KMS-11 (cell line): ENCODE data around the gene UPK3BL2.
"Not testable (repeated sequence)": the region's sequence is repeated elsewhere in the genome, so short reads cannot be mapped to it uniquely, and the experiment has no call there.

Source experiments
- H2AFZ ChIP-seq: fragments of 200-600 bp; sonication (generic); 2 replicates; pipeline ENCODE4 v1.6.1; 2016; ENCODE audit warnings: antibody characterized with exemption, mixed run types, low read depth
- H3K27ac ChIP-seq: fragments of 200-600 bp; sonication (generic); 2 replicates; pipeline ENCODE4 v1.6.1; 2016; ENCODE audit warnings: mild to moderate bottlenecking, mixed run types
- H3K27me3 ChIP-seq: fragments of 200-600 bp; sonication (generic); 2 replicates; pipeline ENCODE4 v1.6.1; 2017; ENCODE audit warnings: mild to moderate bottlenecking, low read depth, mixed run types, moderate library complexity; ENCODE audit not compliant: insufficient read depth
- H3K36me3 ChIP-seq: fragments of 200-600 bp; sonication (generic); 2 replicates; pipeline ENCODE4 v1.6.1; 2017; ENCODE audit warnings: mild to moderate bottlenecking, mixed run types; ENCODE audit not compliant: insufficient read depth
- H3K4me1 ChIP-seq: fragments of 200-600 bp; sonication (generic); 2 replicates; pipeline ENCODE4 v1.6.1; 2016; ENCODE audit warnings: mild to moderate bottlenecking, low read depth, mixed run types; ENCODE audit not compliant: poor library complexity, severe bottlenecking
- H3K4me2 ChIP-seq: fragments of 200-600 bp; sonication (generic); 2 replicates; pipeline ENCODE4 v1.7.0; 2016; ENCODE audit warnings: mild to moderate bottlenecking, mixed run types
- H3K4me3 ChIP-seq: fragments of 200-600 bp; sonication (generic); IDR thresholded peaks from 2 replicates; pipeline ENCODE4 v1.6.1; 2017; ENCODE audit warnings: low read depth, low read length, mixed read lengths; ENCODE audit not compliant: insufficient read depth
- H3K79me2 ChIP-seq: fragments of 200-600 bp; sonication (generic); 2 replicates; pipeline ENCODE4 v1.6.1; 2016; ENCODE audit warnings: low read depth, mixed run types; ENCODE audit not compliant: insufficient read depth
- H3K9ac ChIP-seq: fragments of 200-600 bp; sonication (generic); 2 replicates; pipeline ENCODE4 v1.6.1; 2016; ENCODE audit warnings: mild to moderate bottlenecking, mixed run types
- H4K20me1 ChIP-seq: fragments of 200-600 bp; sonication (generic); 2 replicates; pipeline ENCODE4 v1.6.1; 2016; ENCODE audit warnings: mild to moderate bottlenecking, mixed run types; ENCODE audit not compliant: insufficient read depth
- CTCF ChIP-seq: fragments of 200-600 bp; sonication (generic); conservative IDR thresholded peaks from 2 replicates; pipeline ENCODE4 v1.6.1; 2017; ENCODE audit warnings: low read depth, mild to moderate bottlenecking, antibody characterized with exemption, low read length, moderate library complexity, mixed read lengths

UPK3BL2 gene

GRCh38 chr7:102572261-102573239, 29.1 kb upstream of the UPK3BL2 start, which contains the start of gene POLR2J3:
POLR2J3 (minus strand) TSS chr7:102572583; CDS start chr7:102572521, 62 bp downstream.
- peak within 1 kb of the TSS; percentile 61; the same call in 1 of the 2 replicates for H3K9ac ChIP-seq
- not testable (repeated sequence) for H3K27me3 ChIP-seq, H3K4me3 ChIP-seq, H2AFZ ChIP-seq, H3K79me2 ChIP-seq, H3K27ac ChIP-seq, H3K4me2 ChIP-seq, H3K4me1 ChIP-seq, H4K20me1 ChIP-seq, H3K36me3 ChIP-seq
- TF ChIP-seq CTCF, result 0 out of 2 replicates have a peak, but pooled peaks have one; percentile 17

- not testable (repeated sequence) for H3K4me3 ChIP-seq, H3K27me3 ChIP-seq, H3K36me3 ChIP-seq, H3K4me1 ChIP-seq, H3K9ac ChIP-seq, H3K27ac ChIP-seq, H3K4me2 ChIP-seq, H3K79me2 ChIP-seq, H2AFZ ChIP-seq, H4K20me1 ChIP-seq
Observed at GRCh38 chr7:102568620-102569019, 25.1 kb upstream of the UPK3BL2 start.

GRCh38 chr7:102550808-102551422, 7.4 kb upstream of the UPK3BL2 start, which contains the start of gene SPDYE2:
SPDYE2 (plus strand) TSS chr7:102551226; CDS start chr7:102553256, 2,030 bp downstream.
- H3K79me2 ChIP-seq, H3K4me2 ChIP-seq, H3K4me1 ChIP-seq: not testable (repeated sequence)

GRCh38 chr7:102546353-102546752, 2.9 kb upstream of the UPK3BL2 start:
- H3K79me2 ChIP-seq, H2AFZ ChIP-seq, H3K27ac ChIP-seq, H3K4me2 ChIP-seq, H3K27me3 ChIP-seq, H4K20me1 ChIP-seq, H3K36me3 ChIP-seq, H3K4me1 ChIP-seq, H3K4me3 ChIP-seq, H3K9ac ChIP-seq: not testable (repeated sequence)

More at GRCh38 chr7:102550808-102551422, 7.4 kb upstream of the UPK3BL2 start, which contains the start of gene SPDYE2:
- H4K20me1 ChIP-seq, H3K36me3 ChIP-seq, H3K9ac ChIP-seq, H3K4me3 ChIP-seq, H3K27me3 ChIP-seq, H2AFZ ChIP-seq, H3K27ac ChIP-seq: not testable (repeated sequence)

- not testable (repeated sequence) for H3K9ac ChIP-seq, H3K4me1 ChIP-seq, H2AFZ ChIP-seq, H3K4me2 ChIP-seq, H3K27me3 ChIP-seq, H3K4me3 ChIP-seq, H3K36me3 ChIP-seq, H4K20me1 ChIP-seq, H3K27ac ChIP-seq, H3K79me2 ChIP-seq
Observed at GRCh38 chr7:102545288-102545687, 1.8 kb upstream of the UPK3BL2 start.

GRCh38 chr7:102544372-102544771, 876 bp upstream of the UPK3BL2 start:
- H3K27ac ChIP-seq, H4K20me1 ChIP-seq, H3K4me1 ChIP-seq, H3K36me3 ChIP-seq, H3K4me3 ChIP-seq, H3K79me2 ChIP-seq, H3K9ac ChIP-seq, H3K4me2 ChIP-seq, H2AFZ ChIP-seq, H3K27me3 ChIP-seq: not testable (repeated sequence)

GRCh38 chr7:102542771-102543170, 725 bp downstream of the UPK3BL2 start:
- H3K27me3 ChIP-seq, H2AFZ ChIP-seq, H3K36me3 ChIP-seq, H3K79me2 ChIP-seq, H3K27ac ChIP-seq, H3K9ac ChIP-seq, H4K20me1 ChIP-seq, H3K4me2 ChIP-seq, H3K4me3 ChIP-seq, H3K4me1 ChIP-seq: not testable (repeated sequence)

- not testable (repeated sequence) for H4K20me1 ChIP-seq, H3K4me1 ChIP-seq, H3K79me2 ChIP-seq, H3K9ac ChIP-seq, H3K36me3 ChIP-seq, H2AFZ ChIP-seq, H3K27me3 ChIP-seq, H3K27ac ChIP-seq, H3K4me3 ChIP-seq, H3K4me2 ChIP-seq
Observed at GRCh38 chr7:102542083-102542482, 1.4 kb downstream of the UPK3BL2 start.

GRCh38 chr7:102540604-102541003, 2.9 kb downstream of the UPK3BL2 start:
- not testable (repeated sequence) for H3K27ac ChIP-seq, H3K4me2 ChIP-seq, H3K9ac ChIP-seq, H2AFZ ChIP-seq, H3K27me3 ChIP-seq, H3K4me1 ChIP-seq, H3K4me3 ChIP-seq, H3K79me2 ChIP-seq, H4K20me1 ChIP-seq, H3K36me3 ChIP-seq
